D721Med (cell line): ENCODE measurements around the gene HELB.

Experiments used
- DNase-seq: peaks from one replicate; pipeline ENCODE4 v3.0.0; 2011; ENCODE audit warnings: low spot score; ENCODE audit not compliant: insufficient read length
- FAIRE-seq: peaks from 2 replicates; lab custom pipeline; 2011; peaks lifted over from hg19 to GRCh38; lab: Jason Lieb, UNC
- TF ChIP-seq, protein P1 (sequence below): IDR thresholded peaks from 2 replicates; pipeline ENCODE4 v1.5.1; 2012; ENCODE audit warnings: mild to moderate bottlenecking, control low read depth; ENCODE audit not compliant: insufficient read depth; ENCODE audit errors: missing control alignments

The HELB gene

GRCh38 chr12:66301944-66302826 lies at the start of gene HELB:
HELB (plus strand) TSS chr12:66302493; CDS start chr12:66302604, 111 bp downstream.
- FAIRE-seq (peak; percentile 68), DNase-seq (peak; percentile 46)
- TF ChIP-seq, protein P1, sequence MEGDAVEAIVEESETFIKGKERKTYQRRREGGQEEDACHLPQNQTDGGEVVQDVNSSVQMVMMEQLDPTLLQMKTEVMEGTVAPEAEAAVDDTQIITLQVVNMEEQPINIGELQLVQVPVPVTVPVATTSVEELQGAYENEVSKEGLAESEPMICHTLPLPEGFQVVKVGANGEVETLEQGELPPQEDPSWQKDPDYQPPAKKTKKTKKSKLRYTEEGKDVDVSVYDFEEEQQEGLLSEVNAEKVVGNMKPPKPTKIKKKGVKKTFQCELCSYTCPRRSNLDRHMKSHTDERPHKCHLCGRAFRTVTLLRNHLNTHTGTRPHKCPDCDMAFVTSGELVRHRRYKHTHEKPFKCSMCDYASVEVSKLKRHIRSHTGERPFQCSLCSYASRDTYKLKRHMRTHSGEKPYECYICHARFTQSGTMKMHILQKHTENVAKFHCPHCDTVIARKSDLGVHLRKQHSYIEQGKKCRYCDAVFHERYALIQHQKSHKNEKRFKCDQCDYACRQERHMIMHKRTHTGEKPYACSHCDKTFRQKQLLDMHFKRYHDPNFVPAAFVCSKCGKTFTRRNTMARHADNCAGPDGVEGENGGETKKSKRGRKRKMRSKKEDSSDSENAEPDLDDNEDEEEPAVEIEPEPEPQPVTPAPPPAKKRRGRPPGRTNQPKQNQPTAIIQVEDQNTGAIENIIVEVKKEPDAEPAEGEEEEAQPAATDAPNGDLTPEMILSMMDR: no peak

- no peak for FAIRE-seq
- DNase-seq: no peak
- TF ChIP-seq, protein P1: no peak
Measured at GRCh38 chr12:66252771-66253170, 49.5 kb upstream of the HELB start.

GRCh38 chr12:66255737-66256136 lies 46.6 kb upstream of the HELB start:
- FAIRE-seq (no peak), DNase-seq (no peak)
- TF ChIP-seq, protein P1: no peak

DNA sequence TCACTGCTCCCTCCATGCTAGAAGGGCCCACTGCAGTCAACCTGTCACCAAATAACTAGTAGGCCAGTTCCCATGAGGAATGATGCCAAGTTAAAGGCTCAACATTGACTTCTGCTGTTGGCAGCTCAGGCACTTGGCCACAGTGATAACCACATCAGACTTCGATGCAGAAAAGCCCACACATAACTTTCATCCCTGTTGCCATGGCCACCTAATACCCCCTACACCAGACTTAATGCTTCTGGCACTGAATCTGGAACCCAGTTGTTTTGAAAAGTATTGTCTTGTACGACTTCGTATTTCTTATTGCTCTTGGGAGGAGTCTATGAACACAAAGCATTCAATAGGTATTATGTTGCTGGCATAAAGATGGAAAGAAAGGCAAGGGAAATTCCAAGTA lies 44.3 kb upstream of the HELB start:
- no peak for FAIRE-seq
- no peak for DNase-seq
- TF ChIP-seq, protein P1: no peak

- no peak for FAIRE-seq
- no peak for DNase-seq
- TF ChIP-seq, protein P1: no peak
Measured at GRCh38 chr12:66262737-66263136, 39.6 kb upstream of the HELB start.

DNA sequence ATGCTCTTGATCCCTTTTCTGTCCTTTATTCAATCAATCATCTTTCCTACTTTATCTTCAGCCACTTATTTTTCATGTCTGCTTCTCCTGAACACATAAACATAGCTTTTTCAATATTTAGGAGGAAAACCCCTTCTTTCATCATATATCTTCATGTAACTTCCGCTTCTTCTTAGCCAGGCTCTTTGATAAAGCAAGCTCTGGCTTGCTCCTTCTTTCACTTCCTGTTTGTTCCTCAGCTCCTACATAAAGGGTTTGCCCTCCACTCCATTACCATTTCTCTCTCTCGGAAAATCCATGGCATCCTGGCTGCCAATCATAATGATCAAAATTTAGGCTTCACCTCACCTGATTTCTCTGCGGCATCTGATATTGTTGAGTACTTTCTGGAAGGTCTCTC lies 33.7 kb upstream of the HELB start:
- TF ChIP-seq, protein P1: no peak
- DNase-seq: no peak
- FAIRE-seq: no peak

DNA sequence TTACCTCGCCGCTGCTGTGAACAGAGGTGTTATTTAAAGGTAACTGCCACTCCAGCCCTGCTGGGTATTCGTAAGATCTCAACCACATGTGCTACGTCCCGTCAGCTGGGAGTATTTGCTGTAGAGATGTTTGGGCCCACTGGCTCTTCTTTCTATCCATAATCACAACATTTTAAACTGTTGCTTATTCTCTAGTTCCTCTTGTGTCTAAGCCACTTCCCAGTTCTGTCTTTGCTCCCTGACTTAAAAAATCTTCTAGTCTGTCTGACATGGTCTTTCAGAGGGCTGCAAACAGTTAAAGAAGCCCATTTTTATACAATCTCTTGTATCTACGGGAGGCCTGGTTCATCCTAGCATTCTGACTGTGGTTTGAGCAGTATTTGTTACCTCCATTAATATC lies 33.2 kb upstream of the HELB start:
- no peak for FAIRE-seq
- DNase-seq: no peak
- TF ChIP-seq, protein P1: no peak
